NT2/D1 (cell line): ENCODE data around the gene TNFRSF12A.

Experiments
- SUZ12 ChIP-seq: IDR thresholded peaks from 2 replicates; pipeline ENCODE4 v1.6.1; 2011; ENCODE audit not compliant: insufficient read length, insufficient read depth; ENCODE audit errors: extremely low read depth
- YY1 ChIP-seq: IDR thresholded peaks from 2 replicates; pipeline ENCODE4 v1.6.1; 2011; ENCODE audit not compliant: insufficient read length, insufficient read depth
- ZNF274 ChIP-seq: IDR thresholded peaks from 2 replicates; pipeline ENCODE4 v1.6.1; 2011; ENCODE audit warnings: mild to moderate bottlenecking, low read depth, low read length

- TF ChIP-seq SUZ12 (no peak), ZNF274 (no peak), YY1 (no peak)
These were observed 48.0 kb upstream of the TNFRSF12A start for GRCh38 chr16:2971985-2972784.
